NCI-H1436 (cell line): Measurements from ENCODE around the gene BIVM.

Experiments used
- DNase-seq: peaks from one replicate; lab custom pipeline; 2025; lab: John Stamatoyannopoulos, UW

The BIVM gene

GRCh38 chr13:102845630-102846260 lies 46.8 kb downstream of the BIVM start, which contains the start of gene ERCC5:
TSS of gene ERCC5 (plus strand) at chr13:102846032. CDS start at chr13:102846267, 235 bp downstream.
- DNase-seq, result peak; percentile 92

- peak; percentile 39 for DNase-seq
Measured at GRCh38 chr13:102846261-102847015, 47.5 kb downstream of the BIVM start.

GRCh38 chr13:102847272-102848234 lies 48.6 kb downstream of the BIVM start:
- peak; percentile 5 for DNase-seq

GRCh38 chr13:102848956-102849355 lies 50.0 kb downstream of the BIVM start:
- no peak for DNase-seq

- DNase-seq, result no peak
Measured at GRCh38 chr13:102852556-102852955, 53.6 kb downstream of the BIVM start.

GRCh38 chr13:102854675-102855074 lies 55.8 kb downstream of the BIVM start:
- no peak for DNase-seq

- DNase-seq, result no peak
Measured at GRCh38 chr13:102856557-102856956, 57.6 kb downstream of the BIVM start.

GRCh38 chr13:102862624-102863210 lies 63.8 kb downstream of the BIVM start:
- no peak for DNase-seq

- no peak for DNase-seq
Measured at GRCh38 chr13:102863590-102863989, 64.7 kb downstream of the BIVM start.

- DNase-seq, result no peak
Measured at GRCh38 chr13:102868366-102868936, 69.5 kb downstream of the BIVM start.

GRCh38 chr13:102869948-102870676 lies 71.2 kb downstream of the BIVM start:
- DNase-seq, result no peak

GRCh38 chr13:102870677-102871415 lies 71.9 kb downstream of the BIVM start:
- peak; percentile 47 for DNase-seq

GRCh38 chr13:102872131-102872530 lies 73.2 kb downstream of the BIVM start:
- DNase-seq, result no peak

GRCh38 chr13:102872531-102872930 lies 73.6 kb downstream of the BIVM start:
- no peak for DNase-seq

GRCh38 chr13:102873653-102874052 lies 74.7 kb downstream of the BIVM start:
- no peak for DNase-seq

- DNase-seq, result no peak
Measured at GRCh38 chr13:102875256-102875655, 76.3 kb downstream of the BIVM start.

- DNase-seq, result no peak
Measured at GRCh38 chr13:102877303-102877702, 78.4 kb downstream of the BIVM start.

GRCh38 chr13:102878481-102878880 lies 79.6 kb downstream of the BIVM start:
- DNase-seq, result no peak

GRCh38 chr13:102879793-102880499 lies 81.0 kb downstream of the BIVM start:
- DNase-seq, result no peak
